B cell (primary cell): ENCODE results near the gene PDE11A.

Experiments used
- CTCF ChIP-seq: fragments of 200-600 bp; IDR thresholded peaks from one replicate; pipeline ENCODE4 v1.8.0; 2022; ENCODE audit warnings: antibody characterized with exemption, mild to moderate bottlenecking
- EZH2 ChIP-seq: IDR thresholded peaks from 2 replicates; pipeline ENCODE4 v1.6.1; 2012; ENCODE audit warnings: borderline replicate concordance, low read depth, mild to moderate bottlenecking, moderate library complexity, low read length; ENCODE audit not compliant: insufficient read depth, poor library complexity, severe bottlenecking

- TF ChIP-seq CTCF (no peak), EZH2 (no peak)
Measured at GRCh38 chr2:177698281-177698680, 374.3 kb downstream of the PDE11A start.
